Measurements from ENCODE around the gene SLC18A3.

Gene SLC18A3

GRCh38 chr10:49611816-49612512, 1.9 kb downstream of the SLC18A3 start:
- DNase-seq (ENCODE audit: low read depth): no peak

- DNase-seq (ENCODE audit: low read depth): no peak
These were observed 2.5 kb downstream of the SLC18A3 start for GRCh38 chr10:49612513-49613164.

- no peak for DNase-seq (ENCODE audit: low read depth)
These were observed 3.2 kb downstream of the SLC18A3 start for GRCh38 chr10:49613165-49613881.

GRCh38 chr10:49613882-49614241, 3.8 kb downstream of the SLC18A3 start, which contains the start of gene CHAT:
Gene CHAT, plus strand, starts transcription at chr10:49614037. Its CDS starts 153 bp downstream, at chr10:49614190.
- no peak for DNase-seq (ENCODE audit: low read depth)

GRCh38 chr10:49614242-49615198, 4.4 kb downstream of the SLC18A3 start:
- DNase-seq (ENCODE audit: low read depth): no peak

- no peak for DNase-seq (ENCODE audit: low read depth)
These were observed 5.1 kb downstream of the SLC18A3 start for GRCh38 chr10:49615213-49615612.

GRCh38 chr10:49615721-49616120, 5.6 kb downstream of the SLC18A3 start:
- DNase-seq (ENCODE audit: low read depth): no peak

GRCh38 chr10:49616421-49617101, 6.5 kb downstream of the SLC18A3 start:
- DNase-seq (ENCODE audit: low read depth): no peak

GRCh38 chr10:49617121-49618020, 7.3 kb downstream of the SLC18A3 start:
- no peak for DNase-seq (ENCODE audit: low read depth)

GRCh38 chr10:49618821-49619220, 8.7 kb downstream of the SLC18A3 start:
- no peak for DNase-seq (ENCODE audit: low read depth)

- DNase-seq (ENCODE audit: low read depth): no peak
These were observed 9.5 kb downstream of the SLC18A3 start for GRCh38 chr10:49619613-49620012.

GRCh38 chr10:49620286-49620810, 10.2 kb downstream of the SLC18A3 start:
- DNase-seq (ENCODE audit: low read depth): no peak

- DNase-seq (ENCODE audit: low read depth): no peak
These were observed 10.8 kb downstream of the SLC18A3 start for GRCh38 chr10:49620841-49621378.

GRCh38 chr10:49621561-49621960, 11.5 kb downstream of the SLC18A3 start:
- DNase-seq (ENCODE audit: low read depth): no peak

GRCh38 chr10:49622426-49623425, 12.6 kb downstream of the SLC18A3 start:
- no peak for DNase-seq (ENCODE audit: low read depth)

GRCh38 chr10:49624629-49625028, 14.5 kb downstream of the SLC18A3 start:
- no peak for DNase-seq (ENCODE audit: low read depth)

- DNase-seq (ENCODE audit: low read depth): no peak
These were observed 15.3 kb downstream of the SLC18A3 start for GRCh38 chr10:49625411-49625810.

- DNase-seq (ENCODE audit: low read depth): no peak
These were observed 16.9 kb downstream of the SLC18A3 start for GRCh38 chr10:49627038-49627437.
